Stimulated activated CD8-positive, alpha-beta memory T cell treated with anti-CD3 and anti-CD28 coated beads, Interleukin-15, amount 100 ng/mL, for 4 hours (primary cell): ENCODE data around the gene FFAR3.
"Not testable (repeated sequence)": the region's sequence is repeated elsewhere in the genome, so short reads cannot be mapped to it uniquely, and the experiment has no call there.

Experiments used
- DNase-seq, 2 donors: peaks; one replicate each; pipeline ENCODE4 v3.0.0-alpha.2; 2020; ENCODE audit warnings: low read depth in 2 of 2

Gene FFAR3

DNA sequence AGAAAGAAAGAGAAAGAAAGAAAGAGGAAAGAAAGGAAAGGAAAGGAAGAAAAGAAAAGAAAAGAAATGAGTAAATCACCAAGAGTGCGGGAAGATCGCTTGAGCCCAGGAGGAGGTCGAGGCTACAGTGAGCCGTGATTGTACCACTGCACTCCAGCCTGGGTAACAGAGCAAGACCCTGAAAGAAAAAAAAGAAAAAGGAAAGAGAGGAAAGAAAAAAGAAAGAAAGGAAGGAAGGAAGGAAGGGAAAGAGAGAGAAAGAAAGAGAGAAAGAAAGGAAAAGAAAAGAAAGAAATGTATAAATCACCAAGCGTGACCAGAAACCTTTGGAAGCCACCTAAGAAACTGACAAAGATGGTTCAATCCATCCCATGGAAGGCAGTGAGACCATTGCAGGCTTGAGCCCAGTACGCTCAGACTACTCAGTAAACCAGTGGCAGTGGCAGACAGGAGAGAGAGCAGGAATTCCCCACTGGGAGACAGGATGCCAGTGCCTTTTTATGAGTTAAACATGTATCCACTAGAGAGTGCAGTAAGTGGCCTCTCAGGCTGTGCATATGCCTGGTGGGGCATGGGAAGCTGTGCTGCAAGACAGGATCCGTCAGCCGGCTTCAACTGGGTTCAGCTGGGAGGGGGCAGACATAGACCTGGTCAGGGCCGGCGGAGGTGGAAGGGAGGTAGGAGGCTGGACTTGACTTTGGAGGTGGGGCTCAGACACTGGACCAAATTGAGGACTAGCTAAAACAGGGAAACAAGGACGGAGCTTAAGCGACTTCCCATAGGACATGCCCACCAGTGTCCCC is 17.4 kb downstream of the FFAR3 start:
- DNase-seq = no peak

DNA sequence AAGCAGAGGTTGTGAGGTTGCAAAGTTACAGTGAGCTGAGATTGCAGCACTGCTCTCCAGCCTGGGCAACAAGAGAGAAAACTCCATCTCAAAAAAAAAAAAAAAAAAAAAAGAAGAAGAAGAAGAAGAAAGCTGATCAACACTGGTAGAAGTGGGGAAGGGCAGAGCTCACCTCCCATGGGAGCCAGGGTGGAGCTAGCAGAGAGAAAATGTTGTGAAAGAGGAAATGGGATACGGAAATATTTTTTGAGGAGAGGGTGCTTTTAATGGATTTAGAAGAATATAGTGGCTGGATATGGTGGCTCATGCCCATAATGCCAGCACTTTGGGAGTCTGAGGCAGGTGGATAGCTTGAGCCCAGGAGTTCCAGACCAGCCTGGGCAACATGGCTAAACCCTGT is 19.4 kb downstream of the FFAR3 start:
- no peak for DNase-seq

DNA sequence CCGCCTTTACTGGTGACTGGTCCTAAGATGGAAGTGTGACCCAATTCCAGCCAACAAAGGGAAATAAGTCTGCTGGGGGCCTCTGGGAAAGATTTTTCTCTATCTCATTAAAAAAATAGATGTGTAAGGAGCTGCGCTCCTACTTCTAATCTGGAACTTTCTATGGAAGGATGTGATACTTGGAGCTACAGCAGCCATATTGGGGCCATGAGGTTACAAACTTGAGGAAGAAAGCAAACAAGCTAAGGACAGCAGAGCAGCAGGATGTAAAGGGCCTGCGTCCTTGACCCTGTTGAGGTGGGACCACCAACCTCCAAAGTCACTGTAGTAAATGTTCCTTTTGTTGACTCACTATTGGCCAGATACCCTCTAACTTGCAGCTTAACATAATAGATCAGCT is 20.1 kb downstream of the FFAR3 start:
- DNase-seq = no peak

DNA sequence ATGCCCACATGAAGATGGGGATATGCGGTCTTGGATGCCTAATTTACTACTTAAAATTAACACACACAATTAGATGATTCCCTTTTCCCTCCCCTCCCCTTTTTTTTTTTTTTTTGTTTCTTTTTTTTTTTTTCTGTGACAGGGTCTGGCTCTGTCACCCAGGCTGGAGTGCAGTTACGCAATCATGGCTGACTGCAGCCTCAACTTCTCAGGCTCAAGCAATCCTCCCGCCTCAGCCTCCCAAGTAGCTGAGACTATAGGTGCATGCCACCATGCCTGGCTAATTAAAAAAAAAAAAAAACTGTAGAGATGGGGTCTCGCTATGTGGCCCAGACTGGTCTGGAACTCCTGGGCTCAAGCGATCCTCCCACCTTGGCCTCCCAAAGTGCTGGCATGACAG is 21.3 kb downstream of the FFAR3 start:
- not testable (repeated sequence) for DNase-seq

DNA sequence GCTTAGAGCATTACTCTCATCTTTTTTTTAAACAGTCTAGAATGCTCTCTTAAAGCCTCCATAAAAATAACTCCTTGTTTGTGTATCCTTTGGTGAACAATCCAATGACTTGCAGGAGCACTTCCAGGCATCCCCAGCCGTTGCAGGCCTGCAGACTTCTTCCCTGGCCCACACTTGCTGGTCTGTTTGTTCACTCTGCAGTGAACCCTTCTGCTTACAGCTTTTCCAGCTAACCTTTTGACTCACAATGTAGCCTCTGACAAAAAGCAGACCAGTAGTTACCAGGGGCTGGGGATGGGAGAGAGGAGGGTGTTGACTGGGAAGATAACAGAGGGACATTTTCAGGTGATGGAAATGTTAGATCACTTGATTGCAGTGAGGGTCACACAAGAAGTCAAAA is 21.7 kb downstream of the FFAR3 start:
- no peak for DNase-seq

DNA sequence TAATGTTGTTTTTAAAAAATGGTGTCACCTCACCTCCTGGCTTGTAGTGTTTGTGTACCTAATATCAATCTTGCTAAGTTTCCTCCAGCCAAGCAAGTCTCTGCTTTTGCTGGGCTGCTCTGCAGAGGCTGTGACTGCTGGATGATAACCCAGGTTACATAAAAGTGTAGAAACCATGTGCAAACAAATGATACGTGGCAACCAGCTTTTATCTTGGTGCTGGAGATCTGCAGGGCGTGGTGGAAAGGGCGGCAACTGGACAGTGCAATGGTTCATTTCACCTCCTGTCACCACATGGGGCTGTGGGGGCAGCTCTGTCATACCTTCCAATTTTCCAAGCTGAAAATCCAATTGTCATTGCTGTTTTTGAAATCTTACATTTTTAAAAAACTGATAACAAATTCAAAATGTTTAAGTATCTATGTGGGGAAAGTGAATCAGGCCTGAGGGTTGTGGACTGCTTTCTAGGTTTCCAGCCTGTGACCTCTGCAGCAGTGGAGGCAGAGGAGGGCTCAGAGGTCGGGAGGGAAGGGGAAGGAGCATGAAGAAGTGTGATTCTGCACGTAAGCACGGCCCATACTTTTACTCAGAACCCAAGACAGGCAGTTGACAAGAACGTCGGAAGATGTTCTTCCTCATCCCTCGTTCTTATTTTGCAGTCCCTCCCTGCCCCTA is 22.3 kb downstream of the FFAR3 start:
- DNase-seq = no peak

DNA sequence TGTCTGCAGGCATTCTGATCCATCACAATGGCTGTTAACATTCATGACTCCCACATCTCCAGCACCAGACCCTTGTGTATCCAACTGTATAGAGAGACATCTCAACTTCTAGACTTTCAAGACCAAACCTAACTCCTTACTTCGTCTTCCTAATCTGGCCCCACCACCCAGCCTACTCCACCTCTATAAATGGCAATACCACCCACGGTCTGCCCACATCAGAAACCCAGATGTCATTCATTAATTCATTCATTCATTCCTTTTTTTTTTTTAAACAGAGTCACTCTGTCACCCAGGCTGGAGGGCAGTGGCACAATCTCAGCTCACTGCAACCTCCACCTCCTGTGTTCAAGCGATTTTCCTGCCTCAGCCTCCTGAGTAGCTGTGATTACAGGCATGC is 23.1 kb downstream of the FFAR3 start:
- DNase-seq = no peak

DNA sequence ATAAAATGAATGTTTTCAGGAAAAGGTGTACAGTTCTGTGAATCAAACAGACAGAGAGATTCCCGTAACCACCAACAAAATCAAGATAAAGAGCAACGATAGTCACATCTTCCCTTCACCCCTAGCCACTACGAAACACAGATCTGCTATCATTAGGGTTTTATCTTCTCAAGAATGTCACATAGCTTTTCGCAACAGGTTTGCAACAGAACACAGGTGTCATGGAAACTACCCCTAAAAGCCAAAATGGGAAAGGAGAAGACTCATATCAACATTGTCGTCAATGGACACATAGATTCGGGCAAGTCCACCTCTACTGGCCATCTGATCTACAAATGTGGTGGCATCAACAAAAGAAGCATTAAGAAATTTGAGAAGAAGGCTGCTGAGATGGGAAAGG is 23.7 kb downstream of the FFAR3 start:
- DNase-seq = no peak

DNA sequence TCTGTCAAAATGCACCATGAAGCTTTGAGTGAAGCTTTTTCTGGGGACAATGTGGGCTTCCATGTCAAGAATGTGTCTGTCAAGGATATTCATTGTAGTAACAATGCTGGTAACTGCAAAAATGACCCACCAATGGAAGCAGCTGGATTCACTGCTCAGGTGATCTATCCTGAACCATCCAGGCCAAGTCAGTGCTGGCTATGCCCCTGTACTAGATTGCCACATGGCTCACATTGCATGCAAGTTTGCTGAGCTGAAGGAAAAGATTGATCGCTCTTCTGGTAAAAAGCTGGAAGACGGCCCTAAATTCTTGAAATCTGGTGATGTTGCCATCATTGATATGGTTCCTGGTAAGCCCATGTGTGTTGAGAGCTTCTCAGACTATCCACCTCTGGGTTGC is 25.3 kb downstream of the FFAR3 start:
- no peak for DNase-seq

DNA sequence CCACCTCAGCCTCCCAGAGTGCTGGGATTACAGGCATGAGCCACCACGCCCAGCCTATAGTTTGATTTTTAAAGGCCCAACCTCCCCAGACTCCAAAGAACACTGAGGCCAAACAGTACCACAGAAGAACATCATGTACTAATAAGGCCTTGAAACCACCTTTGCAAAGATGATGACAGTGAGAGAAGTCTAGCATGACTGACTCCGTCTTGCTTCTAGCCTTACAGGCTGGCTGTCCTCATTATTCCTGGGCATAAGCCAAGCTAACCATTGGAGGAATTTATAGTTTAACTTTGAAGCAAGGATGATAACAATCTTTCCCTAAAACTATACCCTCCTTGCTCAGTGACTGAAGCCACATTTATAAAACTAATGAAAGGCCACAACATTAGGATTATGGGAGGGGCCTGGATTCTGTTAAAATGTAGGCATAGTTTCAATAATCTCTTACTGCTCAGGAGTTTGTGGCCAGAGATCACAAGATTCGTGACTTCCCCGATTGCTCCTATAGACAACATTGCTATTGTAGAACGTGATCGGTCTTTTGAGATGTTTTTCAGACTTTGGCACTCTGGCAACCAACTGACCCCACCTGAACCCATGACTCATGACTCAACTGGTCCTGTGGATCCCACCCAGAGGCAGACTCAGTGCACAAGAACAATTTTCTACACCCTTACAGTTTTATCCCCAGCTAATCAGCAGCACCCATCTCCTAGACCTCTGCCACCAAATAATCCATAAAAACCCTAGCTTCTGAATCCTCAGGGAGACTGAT is 30.2 kb downstream of the FFAR3 start:
- no peak for DNase-seq

DNA sequence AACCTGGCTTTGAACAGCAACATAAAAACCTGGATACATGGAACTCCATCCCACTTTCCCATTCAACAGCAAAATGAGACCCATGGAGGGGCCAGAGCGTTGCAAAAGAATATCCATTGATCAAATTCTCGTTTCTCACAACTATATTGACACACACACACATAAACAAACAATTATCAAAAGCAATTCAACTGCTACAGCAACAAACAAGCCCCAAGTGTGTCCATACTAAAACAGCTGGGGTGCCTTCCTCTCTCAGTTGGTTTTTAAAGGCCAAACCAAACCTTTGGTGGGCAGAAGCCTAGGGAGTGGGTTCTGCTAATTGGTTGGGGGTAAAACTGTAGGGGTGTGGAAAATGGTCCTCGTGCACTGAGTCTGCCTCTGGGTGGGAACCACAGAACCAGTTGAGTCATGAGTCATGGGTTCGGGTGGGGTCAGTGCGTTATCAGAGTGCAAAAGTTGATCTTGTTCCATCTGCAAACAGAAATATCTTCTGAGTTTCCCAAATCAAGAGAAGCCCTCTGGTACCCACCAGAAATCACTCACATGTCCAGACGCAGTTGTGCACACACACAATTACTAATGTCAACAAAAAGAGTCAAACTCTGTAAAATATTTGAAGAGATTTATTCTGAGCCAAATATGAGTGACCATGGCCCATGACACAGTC is 31.1 kb downstream of the FFAR3 start:
- no peak for DNase-seq

DNA sequence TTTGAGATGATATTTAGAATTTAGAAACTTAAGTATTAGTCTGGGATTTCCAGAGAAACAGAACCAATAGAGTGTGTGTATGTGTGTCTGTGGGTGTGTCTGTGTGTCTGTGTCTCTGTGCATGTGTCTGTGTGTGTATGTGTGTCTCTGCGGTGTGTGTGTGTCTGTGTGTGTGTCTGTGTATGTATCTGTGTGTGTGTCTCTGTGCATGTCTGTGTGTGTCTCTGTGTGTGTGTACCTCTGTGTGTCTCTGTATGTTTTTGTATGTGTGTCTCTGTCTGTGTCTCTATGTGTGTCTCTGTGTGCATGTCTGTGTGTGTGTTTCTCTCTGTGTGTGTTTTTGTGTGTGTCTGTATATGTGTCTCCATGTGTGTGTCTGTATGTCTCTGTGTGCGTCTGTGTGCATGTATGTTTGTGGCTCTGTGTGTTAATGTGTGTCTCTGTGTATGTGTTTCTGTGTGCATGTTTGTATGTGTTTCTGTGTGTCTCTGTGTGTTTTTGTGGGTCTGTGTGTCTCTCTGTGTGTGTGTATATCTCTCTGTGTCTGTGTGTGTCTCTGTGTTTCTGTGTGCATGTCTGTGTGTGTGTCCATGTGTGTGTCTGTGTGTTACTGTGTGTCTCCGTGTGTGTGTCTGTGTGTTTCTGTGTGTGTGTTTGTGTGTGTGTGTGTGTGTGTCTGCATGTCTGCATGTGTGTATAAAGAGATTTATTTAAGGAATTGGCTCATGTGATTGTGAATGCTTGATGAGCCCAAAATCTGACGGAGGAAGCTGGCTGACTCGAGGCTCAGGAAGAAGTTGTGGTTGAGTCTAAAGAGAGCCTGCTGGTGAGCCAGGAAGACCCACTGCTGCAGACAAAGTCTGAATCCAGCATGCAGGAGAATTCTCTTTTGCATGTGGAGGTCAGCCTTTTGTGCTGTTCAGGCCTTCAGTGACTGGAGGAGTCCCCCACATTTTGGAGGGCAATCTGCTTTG is 34.8 kb downstream of the FFAR3 start:
- no peak for DNase-seq

DNA sequence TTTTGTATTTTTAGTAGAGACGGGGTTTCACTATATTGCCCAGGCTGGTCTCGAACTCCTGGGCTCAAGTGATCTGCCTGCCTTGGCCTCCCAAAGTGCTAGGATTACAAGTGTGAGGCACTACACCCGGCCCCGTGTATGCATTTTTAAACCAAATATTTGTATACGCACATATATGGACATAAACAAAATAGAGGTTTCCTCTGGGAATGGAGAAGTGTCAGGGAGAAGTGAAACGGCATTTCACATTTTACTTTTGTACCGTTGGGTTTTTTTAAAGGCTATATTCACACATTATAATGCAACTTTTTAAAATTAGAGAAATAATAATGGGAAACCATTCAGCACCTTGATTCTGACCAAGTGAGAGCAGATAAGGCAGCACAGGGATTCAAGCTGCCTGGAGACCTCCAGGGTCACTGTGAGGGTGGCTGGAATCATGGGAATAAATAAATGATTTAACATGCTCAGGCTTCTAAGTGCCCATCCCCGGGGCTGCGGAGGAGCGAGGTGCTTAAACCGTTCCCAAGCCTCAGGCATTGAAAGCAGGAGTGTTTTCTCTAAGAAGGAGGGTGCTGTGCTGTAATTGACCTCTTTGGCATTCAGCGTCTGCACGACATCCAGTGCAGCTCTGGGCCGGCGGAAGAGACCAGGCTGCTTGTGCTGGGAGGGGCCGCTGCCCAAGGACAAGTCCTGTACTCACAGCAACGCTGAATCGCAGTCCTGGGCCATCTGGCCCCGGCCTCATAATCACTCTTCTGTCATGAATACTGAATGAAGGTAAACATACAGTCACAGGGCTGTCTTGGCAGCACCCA is 37.3 kb downstream of the FFAR3 start:
- DNase-seq = no peak

DNA sequence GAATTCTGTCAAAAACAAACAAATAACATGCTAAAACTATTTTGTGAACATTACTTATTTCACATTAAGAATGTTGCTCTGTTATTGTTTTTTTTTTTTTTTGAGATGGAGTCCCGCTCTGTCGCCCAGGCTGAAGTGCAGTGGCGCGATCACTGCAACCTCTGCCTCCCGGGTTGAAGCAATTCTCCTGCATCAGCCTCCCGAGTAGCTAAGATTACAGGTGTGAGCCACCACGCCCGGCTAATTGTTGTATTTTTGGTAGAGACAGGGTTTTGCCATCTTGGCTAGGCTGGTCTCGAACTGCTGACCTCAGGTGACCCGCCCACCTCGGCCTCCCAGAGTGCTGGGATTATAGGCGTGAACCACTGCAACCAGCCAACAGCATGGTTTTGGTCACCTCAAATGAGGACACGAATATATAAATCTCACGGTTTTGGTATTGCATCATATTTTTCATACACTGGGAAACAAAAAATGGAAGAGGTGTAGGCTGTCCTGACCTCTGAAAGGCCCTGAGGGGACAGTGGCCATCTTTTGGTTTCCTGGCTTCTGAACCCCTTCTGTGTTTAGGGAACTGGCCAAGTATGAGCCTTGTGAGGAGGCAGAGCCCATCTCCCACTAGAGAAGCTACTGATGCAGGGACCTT is 38.1 kb downstream of the FFAR3 start:
- no peak for DNase-seq

DNA sequence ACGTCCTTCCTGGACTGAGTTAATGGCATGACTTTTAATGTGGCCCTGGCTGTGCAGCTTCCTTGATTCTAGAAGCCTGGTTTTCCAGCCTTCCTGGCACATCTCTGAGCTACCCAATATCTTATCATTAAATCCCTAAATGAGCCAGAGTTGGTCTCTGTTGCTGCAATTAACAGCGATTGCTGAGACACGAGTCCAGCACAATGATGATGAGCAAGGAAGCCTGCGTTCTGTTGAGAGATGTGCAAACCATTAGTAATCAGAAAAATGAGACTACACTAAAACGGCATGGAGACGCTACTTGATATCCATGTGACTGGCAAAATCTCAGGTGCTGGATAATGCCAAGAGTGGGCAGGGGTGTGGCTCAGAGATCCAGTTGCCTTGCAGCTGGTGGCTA is 38.8 kb downstream of the FFAR3 start:
- DNase-seq = no peak

DNA sequence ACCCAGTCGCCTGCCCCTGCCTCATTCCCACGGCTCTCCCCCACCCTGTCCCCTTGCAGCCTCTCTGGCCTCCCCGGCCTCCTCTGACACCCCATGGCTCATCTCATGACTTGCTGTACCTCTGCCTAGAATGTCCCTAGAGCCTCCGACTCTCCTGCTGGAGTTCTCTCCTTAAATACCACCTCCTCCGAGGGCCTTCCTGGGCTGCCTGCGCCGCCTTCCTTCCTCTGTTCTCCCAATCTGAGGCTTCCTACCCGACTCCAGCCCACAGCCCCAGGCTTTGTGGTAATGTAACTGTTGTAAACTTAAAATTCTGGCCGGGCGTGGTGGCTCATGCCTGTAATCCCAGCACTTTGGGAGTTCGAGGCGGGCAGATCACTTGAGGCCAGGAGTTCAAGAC is 40.3 kb downstream of the FFAR3 start:
- no peak for DNase-seq

DNA sequence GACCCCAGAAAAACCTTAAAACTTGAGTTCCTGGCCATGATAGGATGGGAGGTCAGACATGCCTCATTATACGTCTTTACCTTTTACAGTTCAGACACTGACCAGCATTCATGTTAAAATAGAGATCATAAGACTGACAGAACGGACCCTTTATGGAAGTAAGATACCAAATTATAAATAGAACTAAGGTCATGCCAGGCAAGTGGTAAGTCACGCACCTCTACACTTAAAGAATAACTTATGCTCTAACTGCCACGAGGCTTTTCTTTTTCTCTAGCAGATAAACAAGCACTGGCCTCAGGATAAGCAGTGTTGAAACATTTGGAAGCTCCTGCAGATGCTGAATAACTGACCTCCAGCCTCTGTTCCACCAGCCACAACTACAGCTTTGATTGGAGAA is 41.0 kb downstream of the FFAR3 start:
- DNase-seq = no peak

DNA sequence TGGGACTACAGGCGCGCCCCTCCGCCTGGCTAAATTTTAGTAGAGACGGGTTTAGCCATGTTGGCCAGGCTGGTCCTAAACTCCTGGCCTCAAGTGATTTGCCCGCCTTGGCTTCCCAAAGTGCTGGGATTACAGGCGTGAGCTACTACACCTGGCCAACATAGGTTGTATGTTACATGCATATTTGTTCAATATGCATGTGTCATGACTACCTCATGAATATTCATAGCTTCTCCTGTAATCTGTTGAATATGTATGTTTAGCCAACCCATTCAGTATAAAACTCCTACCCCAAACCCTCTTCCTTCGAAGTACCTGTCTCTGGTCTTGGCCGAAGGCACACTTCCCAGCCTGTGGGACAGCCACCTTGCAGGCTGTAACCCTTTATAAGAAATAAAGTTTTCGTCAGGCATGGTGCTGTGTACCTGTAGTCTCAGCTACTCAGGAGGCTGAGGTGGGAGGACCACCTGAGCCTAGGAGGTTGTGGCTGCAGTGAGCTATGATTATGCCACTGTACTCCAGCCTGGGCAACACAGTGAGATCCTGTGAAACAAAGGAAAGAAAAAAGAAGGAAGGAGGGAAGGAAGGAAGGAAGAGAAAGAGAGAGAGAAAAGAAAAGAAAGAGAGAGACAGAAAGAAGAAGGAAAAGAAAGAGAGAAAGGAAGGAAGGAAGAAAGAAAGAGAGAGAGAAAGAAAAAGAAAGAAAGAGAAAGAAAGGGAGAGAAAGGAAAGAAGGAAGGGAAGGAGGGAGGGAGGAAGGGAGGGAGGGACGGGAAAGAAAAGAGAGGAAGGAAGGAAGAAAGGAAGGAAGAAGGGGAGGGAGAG is 41.9 kb downstream of the FFAR3 start:
- DNase-seq = no peak

DNA sequence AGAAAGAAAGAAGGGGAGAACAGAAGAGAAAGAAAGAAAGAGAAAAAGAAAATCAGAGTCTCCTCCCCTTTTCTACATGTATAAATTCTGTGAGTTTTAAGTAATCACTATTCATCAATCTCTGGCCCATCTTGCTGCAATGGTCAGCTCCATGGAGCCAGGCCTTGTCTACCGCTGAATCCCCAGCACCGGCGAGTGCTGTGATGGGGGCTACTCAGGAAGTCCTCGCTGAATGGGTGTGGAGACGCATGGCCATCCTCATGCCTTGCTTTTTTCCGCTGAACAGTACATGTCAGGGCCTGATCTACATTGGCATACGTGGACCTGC is 42.5 kb downstream of the FFAR3 start:
- no peak for DNase-seq
